Mammary epithelial cell (primary cell): ENCODE measurements around the gene SLC38A3.

Experiments used
- CTCF ChIP-seq, 2 donors: IDR thresholded peaks in 1 of 2; conservative IDR thresholded peaks in 1 of 2; 2 replicates each; pipeline ENCODE4 v1.5.1; 2011 to 2012; ENCODE audit warnings: inconsistent platforms in 2 of 2, low read length in 2 of 2, mild to moderate bottlenecking in 2 of 2, control low read depth in 1 of 2, low read depth in 1 of 2; ENCODE audit not compliant: insufficient read depth in 1 of 2; ENCODE audit errors: extremely low read depth in 1 of 2
- EZH2 ChIP-seq: IDR thresholded peaks from 2 replicates; pipeline ENCODE4 v1.6.1; 2012; ENCODE audit warnings: low read length, inconsistent platforms, borderline replicate concordance

- TF ChIP-seq CTCF (conservative IDR thresholded peaks at IDR 0.05 in 1 of 2, IDR thresholded peaks at IDR 0.05 in 1 of 2; ENCODE audit: extremely low read depth in 1 of 2, insufficient read depth in 1 of 2, low read depth in 1 of 2, low read length in 2 of 2) = no peak
- TF ChIP-seq EZH2 = no peak
Measured at GRCh38 chr3:50189989-50190388, 15.1 kb upstream of the SLC38A3 start.
